GM19328 (cell line): ENCODE results near the gene CCDC33.

Source experiments
- ATAC-seq: cut with Tn5 transposase; IDR thresholded peaks from one replicate; pipeline ENCODE4 v1.9.1; 2021; ENCODE audit warnings: mild to moderate bottlenecking, moderate library complexity; ENCODE audit not compliant: unreplicated experiment

The CCDC33 gene

DNA sequence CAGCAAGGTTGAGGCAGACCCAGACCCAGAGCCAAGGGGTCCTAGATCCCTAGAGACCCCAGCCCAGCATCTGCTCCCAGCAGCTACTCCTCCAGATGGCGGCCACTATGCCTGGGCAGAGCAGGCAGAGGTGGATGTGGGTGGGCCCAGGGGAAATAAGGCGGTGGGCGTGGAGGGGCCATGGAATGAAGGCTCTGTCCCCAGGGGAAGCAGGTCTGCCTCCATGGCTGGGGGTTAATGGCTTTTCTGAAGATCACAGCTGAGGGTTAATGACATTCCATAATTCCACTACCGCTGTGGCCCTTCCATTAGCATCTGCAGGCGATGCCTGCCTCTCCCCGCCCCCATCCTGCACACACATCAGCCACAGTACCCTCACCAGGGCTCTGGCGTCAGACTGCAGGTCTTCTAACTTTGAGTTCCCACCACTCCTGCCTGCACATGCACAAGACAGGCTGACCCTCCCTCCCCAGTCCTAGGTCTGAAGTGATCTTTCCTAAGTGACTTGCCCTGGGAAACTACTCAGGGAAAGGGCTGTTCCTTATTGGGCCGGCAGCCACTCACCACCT, 41.2 kb downstream of the CCDC33 start:
- ATAC-seq: no peak

DNA sequence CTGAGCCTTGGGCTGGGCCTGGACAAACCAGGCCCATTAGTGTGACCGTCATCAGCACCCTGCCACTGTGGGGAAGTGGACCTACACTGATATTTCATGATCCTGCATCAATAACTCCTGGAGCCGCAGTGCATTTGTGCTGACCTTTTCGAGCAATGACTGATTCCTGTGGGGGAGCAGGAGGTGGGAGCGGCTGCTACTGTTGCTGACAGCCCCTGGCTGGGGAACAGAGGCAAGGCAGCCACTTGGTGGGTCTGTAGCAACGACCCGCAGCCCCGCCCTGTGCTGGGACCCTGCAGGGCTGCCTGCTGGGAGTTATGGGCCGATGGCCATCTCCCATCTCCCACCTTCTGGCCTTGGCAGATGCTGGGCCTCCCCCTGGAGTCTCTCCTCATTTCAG, 42.1 kb downstream of the CCDC33 start:
- no peak for ATAC-seq

DNA sequence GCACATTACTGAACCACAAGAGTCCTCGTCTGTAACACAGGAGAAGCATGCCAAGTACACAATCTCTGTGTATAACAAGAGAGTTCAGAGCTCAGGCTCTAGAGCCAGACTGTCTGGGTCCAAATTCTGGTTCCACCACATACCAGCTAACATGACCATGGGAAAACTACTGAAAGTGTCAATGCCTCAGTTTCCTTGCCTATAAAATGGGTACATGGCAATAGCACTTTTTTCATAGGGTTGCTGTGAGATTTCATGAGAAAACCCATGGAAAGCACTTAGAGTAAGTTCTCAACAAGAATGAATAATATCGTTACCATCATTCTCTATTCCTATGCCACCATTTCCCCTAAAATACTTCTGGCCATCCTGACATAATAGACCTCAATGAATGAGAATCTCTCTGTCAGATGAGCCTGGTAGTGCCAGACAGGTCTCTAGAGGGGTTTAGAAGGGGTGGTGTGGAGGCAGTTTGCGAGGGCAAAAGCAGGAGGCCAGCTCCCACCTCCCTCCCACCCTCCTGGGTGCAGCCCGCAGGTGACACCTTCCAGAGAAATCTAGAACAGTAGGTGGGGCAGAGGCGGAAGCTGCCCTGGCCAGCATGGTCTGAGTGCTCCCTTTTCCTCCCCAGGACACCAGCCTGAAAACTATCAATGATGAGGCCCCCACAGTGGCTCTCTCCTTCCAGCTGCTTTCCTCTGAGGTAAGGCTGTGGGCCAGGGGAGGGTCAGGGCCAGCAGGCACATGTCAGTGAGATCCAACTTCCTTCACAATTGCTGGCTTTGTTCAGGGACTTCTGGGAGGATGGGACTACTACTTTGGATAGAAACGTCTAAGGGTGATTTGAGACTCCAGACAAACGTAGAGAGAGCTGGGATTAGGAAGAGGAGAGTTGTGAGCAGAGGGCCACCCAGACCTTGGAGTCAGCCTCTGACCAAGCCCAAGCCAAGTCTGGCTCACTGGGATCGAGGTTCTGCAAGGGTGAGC, 45.3 kb downstream of the CCDC33 start:
- ATAC-seq: no peak

DNA sequence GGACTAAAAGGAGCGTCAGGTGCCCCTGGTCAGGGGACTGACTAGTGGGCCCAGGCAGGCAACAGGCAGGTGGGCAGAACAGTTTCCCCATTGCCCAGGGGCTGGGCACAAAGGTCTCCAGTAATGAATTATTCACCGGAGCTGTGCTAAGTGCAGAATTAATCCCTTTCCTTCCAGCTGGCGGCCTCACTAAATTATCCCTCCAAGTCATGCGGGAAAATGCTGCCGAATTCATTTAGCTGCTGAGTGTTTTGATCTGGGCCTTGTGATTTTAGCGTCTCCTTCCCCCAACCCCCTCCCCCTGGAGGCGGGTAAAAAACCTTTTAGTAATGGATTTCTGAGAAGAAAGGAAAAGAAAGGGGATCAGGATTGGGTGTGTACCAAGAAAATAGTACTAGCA, 47.2 kb downstream of the CCDC33 start:
- no peak for ATAC-seq

DNA sequence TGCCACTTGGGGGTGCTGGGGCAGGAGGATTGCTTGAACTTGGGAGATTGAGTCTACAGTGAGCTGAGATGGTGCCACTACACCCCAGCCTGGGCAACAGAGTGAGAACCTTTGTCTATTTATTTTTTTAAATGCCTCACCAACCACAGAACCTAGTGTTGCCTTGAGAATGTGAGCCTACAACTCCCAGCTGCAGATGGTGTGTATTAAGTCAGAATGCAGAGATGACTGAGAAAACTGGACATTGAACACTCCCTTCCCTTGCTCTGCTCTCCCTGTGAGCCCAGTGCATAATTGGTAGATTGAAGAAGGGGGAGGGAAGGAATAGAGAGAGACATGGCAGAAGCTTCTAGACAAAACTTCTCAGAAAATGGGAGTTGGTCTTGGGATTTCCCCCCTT, 53.5 kb downstream of the CCDC33 start:
- no peak for ATAC-seq

DNA sequence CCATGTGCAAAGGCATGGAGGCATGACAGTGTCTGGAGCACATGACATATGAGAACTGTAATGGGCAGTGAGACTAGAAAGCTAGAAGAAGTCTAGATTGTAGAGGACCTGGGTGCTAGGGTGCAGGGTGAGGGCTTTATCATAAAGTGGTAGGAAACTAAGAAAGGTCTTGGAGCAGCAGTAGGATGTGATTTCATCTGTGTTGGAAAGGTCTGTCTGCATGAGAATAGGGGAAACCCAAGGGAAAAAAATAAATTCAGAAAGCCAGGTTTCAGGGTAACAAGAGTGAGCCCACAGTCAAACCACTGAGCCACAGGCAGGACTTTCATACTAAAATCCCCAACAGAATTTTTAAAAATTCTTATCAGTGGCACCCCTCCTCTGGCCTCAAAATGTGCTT, 54.5 kb downstream of the CCDC33 start:
- no peak for ATAC-seq

DNA sequence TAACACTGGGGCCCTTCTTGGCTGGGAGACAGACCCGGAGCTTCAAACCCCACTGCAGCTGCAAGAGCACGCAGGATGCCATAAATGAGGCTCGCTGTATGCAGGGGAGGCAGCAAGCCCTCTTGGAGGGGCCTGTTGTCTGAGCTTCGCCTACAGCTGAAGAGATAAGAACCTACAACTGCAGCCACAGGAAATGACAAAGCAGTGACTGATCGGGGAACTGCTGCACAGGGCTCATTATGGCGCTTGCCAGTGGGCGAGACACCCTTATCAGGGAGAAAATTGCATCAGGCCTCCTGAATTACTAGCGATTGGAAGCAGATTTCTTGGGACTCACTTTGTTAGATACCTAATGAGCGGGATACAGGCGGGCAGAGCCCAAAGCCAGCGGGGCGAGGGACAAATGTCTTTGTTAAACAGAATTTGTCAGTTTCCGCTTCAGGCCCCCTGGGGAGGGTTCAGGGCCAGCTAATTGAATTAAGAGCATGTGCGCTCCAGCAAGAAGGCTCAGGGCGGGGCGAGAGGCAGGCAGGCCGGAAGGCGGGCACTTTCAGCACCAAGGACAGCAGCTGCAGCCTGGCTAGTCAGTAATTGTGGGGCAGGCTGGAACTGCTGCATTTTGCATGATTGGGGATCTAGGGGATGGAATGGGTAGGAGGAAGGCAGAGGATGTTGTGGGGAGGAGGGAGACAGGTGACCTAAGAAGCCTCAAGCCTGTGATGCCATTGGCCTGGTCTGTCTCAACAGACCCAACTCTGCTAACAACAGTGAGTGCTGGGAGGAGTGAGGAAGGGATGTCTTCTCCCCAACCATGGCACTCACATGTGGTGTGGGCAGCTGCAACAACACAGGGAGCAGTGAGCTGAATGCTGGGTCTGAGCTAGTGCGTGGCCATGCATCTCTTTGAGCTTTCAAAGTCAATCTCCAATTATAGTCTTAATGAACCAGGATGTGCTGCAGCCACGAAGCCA, 55.3 kb downstream of the CCDC33 start:
- ATAC-seq: no peak

DNA sequence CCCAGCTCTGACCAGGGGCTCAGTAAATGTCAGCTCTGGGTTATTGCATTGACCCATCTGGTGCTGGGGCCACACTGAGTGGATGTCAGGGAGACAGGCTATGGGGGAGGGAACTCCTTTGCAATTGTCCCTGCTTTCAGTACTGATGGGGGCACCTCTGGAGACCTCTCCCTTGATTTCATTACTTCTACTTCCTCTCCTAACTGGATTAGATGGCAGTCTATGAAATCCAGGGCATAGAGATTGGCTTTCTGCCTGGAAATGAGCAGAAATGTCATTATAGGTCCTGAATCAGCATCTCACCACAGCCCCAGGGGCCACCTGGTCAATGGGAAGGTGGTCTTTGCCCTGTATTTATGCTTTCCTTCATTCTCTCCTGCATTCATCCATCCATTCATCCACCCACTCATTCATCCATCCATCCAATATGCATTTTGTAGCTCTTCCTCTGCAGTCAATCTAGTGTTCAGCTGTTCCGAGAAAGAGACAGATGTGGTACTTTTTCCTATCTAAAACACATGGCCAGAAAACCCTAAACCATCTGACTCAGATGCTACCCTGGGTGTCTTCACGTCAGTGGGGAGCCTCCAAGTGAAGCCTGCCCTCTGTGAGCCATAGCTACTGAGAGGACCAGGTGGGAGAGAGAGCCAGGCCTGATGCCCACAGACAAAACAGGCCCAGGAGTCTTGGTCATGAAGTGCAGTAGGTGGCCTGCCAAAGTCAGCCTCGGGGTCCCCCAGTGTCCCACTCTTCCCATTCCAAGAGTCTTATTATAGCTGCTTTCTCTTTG, 57.1 kb downstream of the CCDC33 start:
- ATAC-seq: no peak

DNA sequence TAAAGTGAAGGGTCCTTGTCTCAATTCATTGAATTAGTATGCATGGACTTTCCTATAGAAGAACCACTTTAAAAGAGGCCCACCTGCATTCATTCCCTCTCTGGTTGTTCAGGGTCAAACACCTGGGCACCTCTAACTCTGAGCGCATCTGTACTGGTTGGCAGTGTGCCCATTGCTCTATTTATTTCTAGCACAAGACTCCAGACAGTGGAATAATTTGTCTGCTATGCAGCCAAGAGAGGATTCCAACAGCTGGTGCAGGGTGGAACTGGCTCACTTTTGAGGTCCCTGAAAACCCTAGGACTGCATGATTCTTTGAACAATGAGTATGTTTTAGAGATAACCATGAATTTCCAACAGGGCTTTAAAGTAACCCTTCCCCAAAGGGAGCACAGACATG, 57.9 kb downstream of the CCDC33 start:
- ATAC-seq: no peak

DNA sequence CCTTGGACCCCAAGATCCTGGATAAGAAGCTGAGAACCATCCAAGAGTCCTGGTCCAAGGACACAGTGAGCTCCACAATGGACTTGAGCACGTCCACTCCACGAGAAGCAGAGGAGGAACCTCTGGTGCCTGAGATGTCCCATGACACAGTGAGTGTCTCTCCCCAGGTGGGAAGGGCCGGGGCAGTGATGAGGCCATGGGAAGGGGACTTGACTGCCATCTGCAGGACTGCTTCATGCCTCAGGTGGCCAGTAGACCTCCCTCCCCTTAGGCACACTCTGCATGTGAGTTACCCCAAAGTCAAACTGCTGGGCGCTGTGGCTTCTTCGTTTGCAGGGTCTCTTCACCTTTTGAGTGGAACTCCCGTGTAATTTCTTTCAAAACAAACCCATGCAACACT, 59.7 kb downstream of the CCDC33 start:
- ATAC-seq: no peak

DNA sequence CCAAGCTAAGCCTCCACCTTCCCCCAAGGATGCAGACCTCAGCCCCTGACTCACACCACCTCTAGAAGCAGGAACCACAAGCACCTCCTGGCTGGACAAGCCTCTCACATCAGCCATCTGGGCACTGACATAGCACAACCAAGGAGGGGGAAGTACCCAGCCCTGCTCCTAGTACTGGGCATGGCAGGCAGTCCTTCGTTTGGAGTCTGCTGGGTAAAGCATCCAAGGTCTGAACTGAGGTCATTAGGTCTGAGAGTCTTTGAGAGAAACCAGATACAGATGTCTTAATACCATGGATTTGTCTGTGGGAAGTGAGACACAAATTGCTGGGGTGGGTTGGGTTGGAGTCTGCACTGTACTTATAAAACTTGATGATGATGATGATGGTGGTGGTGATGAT, 61.8 kb downstream of the CCDC33 start:
- ATAC-seq: no peak

DNA sequence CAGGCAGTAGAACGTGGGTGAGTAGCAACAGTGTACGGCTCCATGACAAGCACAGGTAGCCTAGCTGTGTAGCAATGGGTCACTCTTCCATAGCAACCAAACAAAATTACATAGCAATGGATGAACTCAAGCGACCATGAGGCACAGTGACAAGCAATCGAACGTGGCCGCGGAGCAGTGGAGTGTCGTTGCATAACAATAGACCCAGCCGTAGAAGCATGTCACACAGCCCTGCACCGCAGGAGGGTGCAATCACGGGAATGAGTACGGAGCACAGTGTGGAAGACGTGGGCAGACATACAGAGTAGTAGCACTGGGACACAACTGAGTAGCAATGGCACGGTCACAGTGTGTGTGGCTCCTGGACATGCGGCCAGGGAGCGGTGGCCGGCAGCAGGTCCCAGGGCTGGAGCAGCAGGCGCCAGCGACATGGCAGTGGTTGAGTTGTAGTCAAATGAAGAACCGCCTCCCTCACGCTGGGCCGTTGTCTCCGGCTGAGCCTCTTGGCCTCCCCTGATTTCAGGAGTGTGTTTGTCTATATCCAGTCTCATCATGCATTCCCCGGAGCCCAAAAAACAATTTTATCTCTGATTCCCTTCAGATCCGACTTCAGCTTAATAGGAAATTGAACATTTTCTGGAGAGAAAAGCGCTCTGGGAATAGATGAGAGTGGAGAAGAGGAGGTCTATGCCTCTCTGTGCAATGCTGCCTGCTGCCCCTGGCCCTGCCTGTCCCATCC, 64.1 kb downstream of the CCDC33 start:
- ATAC-seq: no peak

DNA sequence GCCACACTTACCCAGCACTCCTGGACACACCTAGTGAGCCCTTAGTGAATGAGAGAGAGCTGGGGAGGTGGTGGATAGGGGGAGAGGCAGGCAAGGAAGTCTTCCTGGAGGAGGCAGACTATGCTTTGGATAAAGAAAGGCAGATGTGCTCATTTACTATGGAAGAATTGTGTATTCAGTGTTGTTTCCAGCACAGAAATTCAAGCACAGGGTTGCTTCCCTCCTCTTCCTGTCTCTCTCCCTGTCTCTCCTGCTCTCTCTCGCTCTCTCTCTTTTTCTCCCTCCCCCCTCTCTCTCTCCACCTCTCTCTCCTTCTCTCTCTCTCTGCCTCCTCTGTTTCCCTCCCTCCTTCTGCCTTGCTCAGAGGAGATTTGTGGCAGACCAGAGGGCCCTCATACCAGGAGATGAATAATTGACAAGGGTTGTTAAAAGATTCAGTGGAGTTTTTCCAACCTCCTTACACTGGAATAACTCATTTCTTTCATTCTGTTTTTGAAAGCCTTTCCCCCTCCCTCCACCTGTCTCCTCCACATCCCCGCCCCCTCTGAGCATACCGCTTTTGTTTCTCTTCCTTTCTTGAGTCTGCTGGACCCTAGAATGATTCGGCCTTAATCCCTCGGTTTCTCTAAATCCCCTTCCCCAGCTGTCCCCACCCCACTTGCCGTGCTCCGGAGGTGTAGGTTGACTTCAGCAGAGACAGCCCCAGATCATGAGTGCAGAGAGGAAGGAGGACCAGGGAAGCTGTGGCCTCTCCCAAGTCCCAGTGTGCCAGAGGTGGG, 65.6 kb downstream of the CCDC33 start:
- ATAC-seq: no peak

DNA sequence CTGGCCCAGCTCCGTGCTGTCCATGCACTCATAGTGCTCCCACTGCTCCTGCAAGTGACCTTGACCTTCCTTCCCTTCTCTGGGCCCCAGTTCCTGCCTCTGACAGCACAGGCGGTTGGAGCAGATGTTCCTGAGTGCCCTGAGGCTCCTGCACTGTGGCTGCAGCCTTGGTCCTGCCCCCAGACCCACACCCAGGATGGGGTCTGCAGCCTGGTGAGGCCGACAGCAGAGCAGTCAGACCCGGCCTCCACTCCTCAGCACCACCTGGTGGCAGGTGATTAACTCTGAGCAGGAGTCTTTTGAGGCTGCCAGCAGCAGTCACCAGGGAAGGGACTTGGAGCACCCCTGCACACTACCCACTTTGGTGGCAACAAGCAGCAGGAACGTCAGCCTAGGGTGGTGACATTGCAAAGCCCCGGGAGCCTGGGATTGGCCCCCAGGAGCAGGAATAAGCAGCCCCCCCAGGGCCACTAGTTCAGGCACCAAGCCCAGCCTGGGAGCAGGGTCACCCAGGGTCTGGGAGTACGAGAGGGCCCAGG, 66.8 kb downstream of the CCDC33 start:
- no peak for ATAC-seq

DNA sequence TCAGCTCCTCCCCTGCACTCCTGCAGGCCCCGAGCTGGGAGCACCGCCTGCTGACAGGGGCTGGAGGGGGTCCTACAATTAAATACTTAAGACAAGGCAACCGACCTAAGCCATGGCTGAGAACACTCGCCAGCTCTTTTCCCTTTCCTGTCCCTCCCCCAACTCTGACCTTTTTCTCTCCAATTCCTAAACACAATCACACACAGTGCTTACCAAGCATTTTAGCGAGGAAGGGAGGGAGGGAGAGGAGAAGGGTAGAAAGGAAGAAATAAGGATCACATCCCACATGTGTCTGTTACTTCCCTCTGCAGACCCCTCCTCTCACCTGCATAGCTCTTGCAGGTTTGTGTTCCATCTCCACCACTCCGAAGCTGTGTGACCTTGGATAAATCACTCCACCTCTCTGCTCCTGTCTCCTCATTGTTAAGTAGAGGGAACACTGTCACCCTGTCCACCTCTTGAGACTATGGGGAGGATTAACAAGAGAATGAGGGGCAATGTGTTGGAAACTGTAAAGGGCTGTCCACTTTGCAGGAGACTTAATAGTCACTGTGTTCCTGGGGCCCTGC, 67.7 kb downstream of the CCDC33 start:
- ATAC-seq: no peak

DNA sequence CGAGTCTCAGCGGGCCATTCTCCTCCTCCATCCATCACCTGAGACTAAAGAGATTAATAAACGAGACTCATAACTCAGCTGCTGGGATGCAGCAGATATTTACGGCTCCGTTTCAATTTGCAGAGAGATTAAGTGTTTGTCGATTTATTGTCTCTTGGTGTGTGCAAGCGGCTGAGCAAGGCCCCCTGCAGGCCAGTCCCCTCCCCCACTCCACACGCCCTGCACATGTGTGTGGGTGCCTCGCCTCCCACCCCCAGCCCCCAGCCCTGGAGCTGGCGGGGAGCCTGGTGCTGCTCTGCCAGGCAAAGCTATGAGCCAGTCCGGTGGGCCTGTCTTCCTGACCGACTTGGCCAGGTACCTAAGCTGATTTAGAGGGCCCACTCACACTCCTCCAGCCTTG, 68.3 kb downstream of the CCDC33 start:
- ATAC-seq: no peak

DNA sequence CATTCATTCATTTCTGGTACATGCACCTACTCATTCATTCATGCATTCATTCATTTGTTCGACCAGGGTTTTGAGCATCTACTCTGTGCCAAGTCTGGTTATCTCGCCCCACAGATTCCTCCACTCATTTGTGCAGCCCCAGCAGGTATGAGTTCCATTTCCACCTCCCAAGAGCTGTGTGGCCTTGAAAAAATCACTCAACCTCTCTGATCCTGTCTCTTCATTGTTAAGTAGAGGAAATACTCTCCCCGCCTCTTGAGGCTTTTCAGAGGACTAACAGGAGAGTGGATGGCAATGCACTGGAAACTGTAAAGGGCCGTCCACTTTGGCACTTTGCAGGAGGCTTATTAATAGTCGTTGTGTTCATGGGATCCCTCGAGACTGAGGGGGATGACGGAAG, 69.6 kb downstream of the CCDC33 start:
- ATAC-seq: no peak

DNA sequence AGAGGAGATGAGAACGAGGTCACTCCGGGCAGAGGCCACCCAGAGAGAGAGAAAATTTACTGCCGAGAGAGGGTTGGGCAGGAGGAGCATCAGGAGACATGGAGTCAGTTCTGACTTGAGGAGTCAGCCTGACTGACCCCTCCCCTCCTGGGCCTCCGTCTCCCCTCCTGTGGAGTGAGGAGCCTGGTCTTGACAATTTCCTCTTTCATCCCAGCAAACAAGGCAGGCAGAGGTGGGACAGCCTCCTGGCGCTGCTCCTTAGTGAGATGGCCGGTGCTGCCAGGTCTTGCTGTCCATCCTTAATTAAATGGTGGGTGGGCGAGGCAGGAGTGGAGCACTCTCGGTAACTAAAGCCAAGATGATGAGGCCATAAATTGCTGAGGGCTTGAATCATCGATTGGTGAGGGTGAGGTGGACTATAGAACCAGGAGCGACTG, 70.7 kb downstream of the CCDC33 start:
- no peak for ATAC-seq
